Fibroblast of skin of back (primary cell): ENCODE data around the gene PIK3R1.
"Not testable (repeated sequence)": the region's sequence is repeated elsewhere in the genome, so short reads cannot be mapped to it uniquely, and the experiment has no call there.

Experiments used
- DNase-seq: peaks from one replicate; pipeline ENCODE4 v3.0.0-alpha.2; 2013

Gene PIK3R1

GRCh38 chr5:68193481-68194036 is 22.0 kb upstream of the PIK3R1 start:
- no peak for DNase-seq

GRCh38 chr5:68194386-68194785 is 21.2 kb upstream of the PIK3R1 start:
- DNase-seq = no peak

GRCh38 chr5:68195137-68195536 is 20.4 kb upstream of the PIK3R1 start:
- no peak for DNase-seq

GRCh38 chr5:68196876-68197275 is 18.7 kb upstream of the PIK3R1 start:
- no peak for DNase-seq

- DNase-seq = no peak
These were observed 15.3 kb upstream of the PIK3R1 start for GRCh38 chr5:68200288-68200687.

- not testable (repeated sequence) for DNase-seq
These were observed 4.9 kb upstream of the PIK3R1 start for GRCh38 chr5:68210654-68211053.

- DNase-seq = no peak
These were observed 911 bp upstream of the PIK3R1 start for GRCh38 chr5:68214482-68215207.

GRCh38 chr5:68215898-68216244 is 315 bp downstream of the PIK3R1 start:
- peak; percentile 70 for DNase-seq

GRCh38 chr5:68216245-68217046 is 890 bp downstream of the PIK3R1 start:
- peak; percentile 30 for DNase-seq

GRCh38 chr5:68217047-68217355 is 1.4 kb downstream of the PIK3R1 start:
- peak; percentile 17 for DNase-seq

- DNase-seq = no peak
These were observed 2.0 kb downstream of the PIK3R1 start for GRCh38 chr5:68217528-68217927.

GRCh38 chr5:68219161-68219816 is 3.7 kb downstream of the PIK3R1 start:
- DNase-seq = no peak

GRCh38 chr5:68220260-68220659 is 4.7 kb downstream of the PIK3R1 start:
- DNase-seq = no peak

GRCh38 chr5:68220914-68221313 is 5.4 kb downstream of the PIK3R1 start:
- no peak for DNase-seq

- DNase-seq = no peak
These were observed 5.9 kb downstream of the PIK3R1 start for GRCh38 chr5:68221488-68221887.

- no peak for DNase-seq
These were observed 6.8 kb downstream of the PIK3R1 start for GRCh38 chr5:68222310-68222709.

GRCh38 chr5:68222824-68223354 is 7.3 kb downstream of the PIK3R1 start:
- DNase-seq = no peak

- DNase-seq = no peak
These were observed 8.3 kb downstream of the PIK3R1 start for GRCh38 chr5:68223904-68224303.

GRCh38 chr5:68224509-68225187 is 9.1 kb downstream of the PIK3R1 start:
- DNase-seq = no peak

- peak; percentile 85 for DNase-seq
These were observed 9.8 kb downstream of the PIK3R1 start for GRCh38 chr5:68225188-68225910.

- DNase-seq = no peak
These were observed 10.5 kb downstream of the PIK3R1 start for GRCh38 chr5:68225911-68226545.
